Activated T-helper 9 cell treated with anti-CD3 and anti-CD28 coated beads, Interleukin-2, amount 50 U/mL, for 16 hours (primary cell): ENCODE data around the gene CELF1.

Experiments
- DNase-seq: peaks from one replicate; pipeline ENCODE4 v3.0.0-alpha.2; 2020; ENCODE audit warnings: low read depth

The CELF1 gene

DNA sequence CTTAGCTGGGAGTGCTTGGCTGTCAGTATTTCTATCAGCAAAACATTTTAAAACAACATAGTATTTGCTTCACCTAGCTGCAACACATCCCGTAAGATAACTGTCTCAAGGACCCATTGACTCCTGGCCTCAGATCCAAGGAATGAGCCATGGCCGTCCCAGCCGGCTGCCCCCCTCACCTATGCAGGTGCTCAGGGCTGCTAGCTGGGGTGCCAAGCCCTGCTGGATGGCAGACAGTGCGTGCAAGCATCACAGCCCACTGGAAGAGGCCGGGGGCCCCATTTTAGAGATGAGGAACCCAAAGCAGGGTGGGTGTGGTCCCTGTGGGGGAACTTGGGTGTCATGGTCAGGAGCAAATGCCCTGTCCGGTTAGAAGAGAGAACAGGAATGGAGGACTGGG, 135.2 kb downstream of the CELF1 start:
- no peak for DNase-seq

GRCh38 chr11:47415949-47416472, 136.9 kb downstream of the CELF1 start:
- DNase-seq = no peak
